HG02870 (cell line): ENCODE results near the gene TMPRSS11B.
"Not testable (repeated sequence)": the region's sequence is repeated elsewhere in the genome, so short reads cannot be mapped to it uniquely, and the experiment has no call there.

ENCODE experiments used
- ATAC-seq: cut with Tn5 transposase; IDR thresholded peaks from one replicate; pipeline ENCODE4 v1.9.1; 2021; ENCODE audit warnings: mild to moderate bottlenecking, moderate library complexity; ENCODE audit not compliant: unreplicated experiment

TMPRSS11B gene

GRCh38 chr4:68240620-68241019 is 4.9 kb downstream of the TMPRSS11B start:
- ATAC-seq, result no peak

GRCh38 chr4:68228568-68228967 is 16.9 kb downstream of the TMPRSS11B start:
- no peak for ATAC-seq

GRCh38 chr4:68218044-68218443 is 27.4 kb downstream of the TMPRSS11B start:
- no peak for ATAC-seq

DNA sequence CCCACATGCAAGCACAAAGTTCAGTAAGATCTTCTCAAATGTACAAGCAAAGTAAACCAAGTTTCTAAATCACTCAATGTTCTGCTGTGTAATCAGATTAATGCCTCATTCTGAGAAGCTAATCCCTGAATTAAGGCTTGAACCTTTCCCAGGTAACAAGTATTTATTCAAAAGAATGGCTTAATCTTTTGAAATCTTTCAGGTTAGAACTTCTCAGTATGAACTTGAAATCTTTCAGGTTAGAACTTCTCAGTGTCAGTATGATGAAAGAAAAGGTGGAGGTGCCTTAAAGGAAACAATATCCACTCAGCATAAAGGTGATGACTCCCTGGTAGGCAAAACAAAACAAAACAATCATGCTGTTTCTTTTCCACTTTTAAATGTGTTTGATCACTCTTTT is 29.0 kb downstream of the TMPRSS11B start:
- no peak for ATAC-seq

DNA sequence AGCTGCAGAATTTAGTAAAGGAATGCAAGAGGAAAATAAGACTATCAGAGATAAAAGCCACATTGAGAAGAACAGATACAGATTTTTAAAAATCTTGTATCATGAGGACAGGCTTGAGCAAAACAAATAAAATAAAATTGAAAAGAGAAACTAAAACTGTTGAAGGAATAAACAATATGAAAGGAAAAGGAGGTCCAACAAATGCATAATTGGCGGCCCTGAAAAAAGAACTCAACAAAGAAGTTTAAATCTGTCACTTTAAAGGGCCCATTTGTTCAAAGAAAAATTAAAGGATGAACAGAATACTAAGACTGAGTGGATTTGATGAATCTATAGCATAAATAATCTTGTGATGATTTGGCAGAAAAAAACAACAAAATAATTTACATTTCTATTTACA is 36.5 kb downstream of the TMPRSS11B start:
- ATAC-seq, result no peak

DNA sequence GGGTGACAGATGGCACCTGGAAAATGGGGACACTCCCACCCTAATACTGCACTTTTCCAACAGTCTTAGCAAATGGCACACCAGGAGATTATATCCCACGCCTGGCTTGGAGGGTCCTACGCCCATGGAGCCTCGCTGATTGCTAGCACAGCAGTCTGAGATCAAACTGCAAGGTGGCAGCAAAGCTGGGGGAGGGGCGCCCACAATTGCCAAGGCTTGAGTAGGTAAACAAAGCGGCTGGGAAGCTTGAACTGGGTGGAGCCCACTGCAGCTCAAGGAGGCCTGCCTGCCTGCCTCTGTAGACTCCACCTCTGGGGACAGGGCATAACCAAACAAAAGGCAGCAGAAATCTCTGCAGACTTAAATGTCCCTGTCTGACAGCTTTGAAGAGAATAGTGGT is 51.2 kb downstream of the TMPRSS11B start:
- ATAC-seq, result not testable (repeated sequence)

DNA sequence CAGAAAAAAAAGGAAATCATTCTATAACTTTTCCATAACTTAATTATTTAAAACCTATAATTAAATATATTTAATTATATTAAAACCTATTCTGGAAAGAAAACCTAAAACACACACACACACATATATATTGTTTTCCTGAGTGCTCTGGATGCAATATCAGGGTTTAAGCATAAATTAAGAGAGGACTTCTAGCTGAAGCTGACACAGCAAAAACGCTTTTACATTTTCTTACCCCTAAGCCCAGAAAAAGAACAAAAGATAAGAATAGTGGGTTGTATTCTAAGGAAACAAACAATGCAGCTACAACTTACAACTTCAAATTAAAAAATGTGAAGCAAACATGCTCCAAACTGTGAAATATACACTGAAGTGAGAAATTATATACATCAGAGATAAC is 52.3 kb downstream of the TMPRSS11B start:
- ATAC-seq, result no peak

- ATAC-seq, result no peak
These were observed 58.3 kb downstream of the TMPRSS11B start for GRCh38 chr4:68187145-68187544.

DNA sequence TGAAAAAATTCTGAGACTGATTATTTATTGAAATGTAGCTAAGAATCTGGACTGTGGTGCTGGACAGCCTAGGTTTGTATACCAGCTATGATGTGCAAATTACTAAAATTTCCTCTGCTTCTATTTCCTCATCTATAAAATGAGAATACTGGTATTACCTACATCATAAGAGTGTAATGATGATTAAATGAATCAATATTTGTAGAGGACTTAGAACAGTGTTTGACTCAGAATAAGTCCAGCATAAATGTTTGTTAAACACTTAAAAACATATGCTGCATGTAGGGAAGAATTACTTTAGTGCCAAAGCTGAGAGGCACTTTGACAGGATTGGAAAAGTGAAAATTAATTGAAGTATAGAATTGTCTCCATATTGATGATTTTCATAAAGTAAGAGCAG is 60.6 kb downstream of the TMPRSS11B start:
- no peak for ATAC-seq

DNA sequence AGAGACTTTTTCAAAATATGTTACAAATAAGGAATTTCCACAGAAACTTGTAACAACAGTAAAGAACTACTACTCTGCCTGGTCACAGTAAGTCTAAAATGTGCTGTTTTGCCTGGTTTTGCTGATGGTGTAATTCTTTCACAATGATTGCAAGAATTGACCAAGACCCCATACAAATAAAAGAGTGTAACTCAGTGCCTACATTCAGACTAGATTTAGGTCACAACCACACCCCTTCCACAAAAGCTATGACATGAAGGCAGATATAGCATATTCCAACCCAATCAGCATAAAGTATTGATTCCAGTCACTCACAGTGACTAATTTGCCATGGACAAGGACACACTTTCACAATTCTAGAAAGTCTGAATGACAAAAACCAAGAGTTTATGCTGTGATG is 62.1 kb downstream of the TMPRSS11B start:
- ATAC-seq, result no peak

DNA sequence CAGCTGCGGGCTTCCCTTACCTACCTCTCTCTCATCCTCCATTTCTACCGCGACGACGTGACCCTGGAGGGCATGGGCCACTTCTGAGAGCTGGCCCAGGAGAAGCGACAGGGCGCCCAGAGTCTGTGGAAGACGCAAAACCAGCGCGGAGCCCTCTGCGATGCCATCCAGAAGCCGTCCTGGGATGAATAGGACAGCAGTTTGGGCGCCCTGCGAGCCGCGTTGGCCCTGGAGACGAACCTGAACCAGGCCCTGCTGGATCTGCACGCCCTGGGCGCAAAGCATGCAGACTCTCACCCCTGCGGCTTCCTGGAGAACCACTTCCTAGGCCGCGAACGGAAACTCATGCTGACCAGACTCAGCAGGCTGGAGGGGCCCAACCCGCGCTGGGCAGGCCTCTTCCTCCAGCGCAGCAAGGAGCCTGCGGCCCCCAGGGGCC is 63.1 kb downstream of the TMPRSS11B start:
- no peak for ATAC-seq

- ATAC-seq, result no peak
These were observed 64.5 kb downstream of the TMPRSS11B start for GRCh38 chr4:68180849-68181526.

GRCh38 chr4:68176904-68177303 is 68.6 kb downstream of the TMPRSS11B start:
- ATAC-seq, result no peak
